Measurements from ENCODE around the gene EPN1. TPM values are rescaled to one million over a fixed set of nuclear protein-coding genes. Genes with fewer than 3 reads are reported as not detected.
A peak's percentile ranks its signal among the peaks of the same experiment; 100 is the strongest.

EPN1 gene
- 72.0 and 134 TPM in 2 replicates for polyA plus RNA-seq (2012; rRNA removed)
- polyA plus RNA-seq (2012; cell fraction: cytosol; rRNA removed) = 63.8 and 104 TPM in 2 replicates
- 83.4 and 133 TPM in 2 replicates for polyA plus RNA-seq (2012; cell fraction: nucleus; rRNA removed)

GRCh38 chr19:55674841-55675660 lies at the start of gene EPN1:
TSS of gene EPN1 (plus strand) at chr19:55675226. CDS start at chr19:55678628, 3,402 bp downstream.
- H3K4me1 ChIP-seq (ENCODE audit: control insufficient read depth in 1 of 2, insufficient read depth in 2 of 2, low read depth in 1 of 2, low read length in 1 of 2) = peaks cover 7 to 28% of the 10 kb centered on the region in 2 experiments; a peak in 3 of 4 replicates
- H3K36me3 ChIP-seq (replicated peaks in 1 of 2; ENCODE audit: control insufficient read depth in 1 of 2, insufficient read depth in 2 of 2, low read length in 1 of 2) = peaks cover 21 to 43% of the 10 kb centered on the region in 2 experiments
- 0% methylated on average over 5 of the region's 101 CpGs for WGBS (ENCODE audit: low lambda C conversion rate)
- peak within 1 kb of the TSS; percentile 97 for H3K4me2 ChIP-seq
- H3K9me3 ChIP-seq = no peaks in the 10 kb centered on the region
- peak within 1 kb of the TSS; percentile 87 for H3K9ac ChIP-seq
- H3K79me2 ChIP-seq (ENCODE audit: insufficient read depth) = peaks cover 87% of the 10 kb centered on the region
- H3F3A ChIP-seq (replicated peaks; ENCODE audit: insufficient read depth) = peaks cover 38% of the 10 kb centered on the region
- no peak within 1 kb of the TSS for H2AFZ ChIP-seq (ENCODE audit: low read depth)
- DNase-seq = peak; percentile 99
- no peaks in the 10 kb centered on the region for H3K27me3 ChIP-seq (ENCODE audit: insufficient read depth)
- CTCF ChIA-PET = interaction anchor here (0.8 kb wide), 1 partner anchor 42 kb away, joined by 3 read pairs; no protein-coding TSS in a partner anchor
- peaks cover 78% of the 10 kb centered on the region for H4K20me1 ChIP-seq (ENCODE audit: insufficient read depth)
- POLR2A ChIA-PET = no interaction called here
- H3K9me2 ChIP-seq = no peaks in the 10 kb centered on the region
- peak within 1 kb of the TSS; percentile 74 to 84 for H3K27ac ChIP-seq (ENCODE audit: low read depth in 2 of 2, low read length in 1 of 2)
- peak within 1 kb of the TSS; percentile 74 to 96 for H3K4me3 ChIP-seq (ENCODE audit: low read depth in 2 of 2, low read length in 1 of 2)
- peak; percentile 81; the same call in 1 of the 2 replicates for TF ChIP-seq SIN3A (IDR thresholded peaks at IDR 0.05; ENCODE audit: borderline replicate concordance, low read depth, low read length)
- no peak for TF ChIP-seq CTCF (IDR thresholded peaks at IDR 0.05)
- TF ChIP-seq, protein P1, sequence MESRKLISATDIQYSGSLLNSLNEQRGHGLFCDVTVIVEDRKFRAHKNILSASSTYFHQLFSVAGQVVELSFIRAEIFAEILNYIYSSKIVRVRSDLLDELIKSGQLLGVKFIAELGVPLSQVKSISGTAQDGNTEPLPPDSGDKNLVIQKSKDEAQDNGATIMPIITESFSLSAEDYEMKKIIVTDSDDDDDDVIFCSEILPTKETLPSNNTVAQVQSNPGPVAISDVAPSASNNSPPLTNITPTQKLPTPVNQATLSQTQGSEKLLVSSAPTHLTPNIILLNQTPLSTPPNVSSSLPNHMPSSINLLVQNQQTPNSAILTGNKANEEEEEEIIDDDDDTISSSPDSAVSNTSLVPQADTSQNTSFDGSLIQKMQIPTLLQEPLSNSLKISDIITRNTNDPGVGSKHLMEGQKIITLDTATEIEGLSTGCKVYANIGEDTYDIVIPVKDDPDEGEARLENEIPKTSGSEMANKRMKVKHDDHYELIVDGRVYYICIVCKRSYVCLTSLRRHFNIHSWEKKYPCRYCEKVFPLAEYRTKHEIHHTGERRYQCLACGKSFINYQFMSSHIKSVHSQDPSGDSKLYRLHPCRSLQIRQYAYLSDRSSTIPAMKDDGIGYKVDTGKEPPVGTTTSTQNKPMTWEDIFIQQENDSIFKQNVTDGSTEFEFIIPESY (IDR thresholded peaks at IDR 0.05; ENCODE audit: borderline replicate concordance, low read depth) = 0 out of 2 replicates have a peak, but pooled peaks have one; percentile 49
- TF ChIP-seq, protein P2, sequence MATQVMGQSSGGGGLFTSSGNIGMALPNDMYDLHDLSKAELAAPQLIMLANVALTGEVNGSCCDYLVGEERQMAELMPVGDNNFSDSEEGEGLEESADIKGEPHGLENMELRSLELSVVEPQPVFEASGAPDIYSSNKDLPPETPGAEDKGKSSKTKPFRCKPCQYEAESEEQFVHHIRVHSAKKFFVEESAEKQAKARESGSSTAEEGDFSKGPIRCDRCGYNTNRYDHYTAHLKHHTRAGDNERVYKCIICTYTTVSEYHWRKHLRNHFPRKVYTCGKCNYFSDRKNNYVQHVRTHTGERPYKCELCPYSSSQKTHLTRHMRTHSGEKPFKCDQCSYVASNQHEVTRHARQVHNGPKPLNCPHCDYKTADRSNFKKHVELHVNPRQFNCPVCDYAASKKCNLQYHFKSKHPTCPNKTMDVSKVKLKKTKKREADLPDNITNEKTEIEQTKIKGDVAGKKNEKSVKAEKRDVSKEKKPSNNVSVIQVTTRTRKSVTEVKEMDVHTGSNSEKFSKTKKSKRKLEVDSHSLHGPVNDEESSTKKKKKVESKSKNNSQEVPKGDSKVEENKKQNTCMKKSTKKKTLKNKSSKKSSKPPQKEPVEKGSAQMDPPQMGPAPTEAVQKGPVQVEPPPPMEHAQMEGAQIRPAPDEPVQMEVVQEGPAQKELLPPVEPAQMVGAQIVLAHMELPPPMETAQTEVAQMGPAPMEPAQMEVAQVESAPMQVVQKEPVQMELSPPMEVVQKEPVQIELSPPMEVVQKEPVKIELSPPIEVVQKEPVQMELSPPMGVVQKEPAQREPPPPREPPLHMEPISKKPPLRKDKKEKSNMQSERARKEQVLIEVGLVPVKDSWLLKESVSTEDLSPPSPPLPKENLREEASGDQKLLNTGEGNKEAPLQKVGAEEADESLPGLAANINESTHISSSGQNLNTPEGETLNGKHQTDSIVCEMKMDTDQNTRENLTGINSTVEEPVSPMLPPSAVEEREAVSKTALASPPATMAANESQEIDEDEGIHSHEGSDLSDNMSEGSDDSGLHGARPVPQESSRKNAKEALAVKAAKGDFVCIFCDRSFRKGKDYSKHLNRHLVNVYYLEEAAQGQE (IDR thresholded peaks at IDR 0.05; ENCODE audit: low read depth, low read length) = no peak
- TF ChIP-seq IRF3 (IDR thresholded peaks at IDR 0.05; ENCODE audit: low read depth, low read length) = no peak
- TF ChIP-seq NFIC (IDR thresholded peaks at IDR 0.05; ENCODE audit: borderline replicate concordance) = peak; percentile 54; the same call in 1 of the 2 replicates
- TF ChIP-seq, protein P3, sequence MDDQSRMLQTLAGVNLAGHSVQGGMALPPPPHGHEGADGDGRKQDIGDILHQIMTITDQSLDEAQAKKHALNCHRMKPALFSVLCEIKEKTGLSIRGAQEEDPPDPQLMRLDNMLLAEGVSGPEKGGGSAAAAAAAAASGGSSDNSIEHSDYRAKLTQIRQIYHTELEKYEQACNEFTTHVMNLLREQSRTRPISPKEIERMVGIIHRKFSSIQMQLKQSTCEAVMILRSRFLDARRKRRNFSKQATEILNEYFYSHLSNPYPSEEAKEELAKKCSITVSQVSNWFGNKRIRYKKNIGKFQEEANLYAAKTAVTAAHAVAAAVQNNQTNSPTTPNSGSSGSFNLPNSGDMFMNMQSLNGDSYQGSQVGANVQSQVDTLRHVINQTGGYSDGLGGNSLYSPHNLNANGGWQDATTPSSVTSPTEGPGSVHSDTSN (IDR thresholded peaks at IDR 0.05) = peak; percentile 76
- 0 out of 2 replicates have a peak, but pooled peaks have one; percentile 35 for TF ChIP-seq YY1 (IDR thresholded peaks at IDR 0.05; ENCODE audit: low read depth)
- TF ChIP-seq MEF2A (IDR thresholded peaks at IDR 0.05; ENCODE audit: borderline replicate concordance, low read depth) = no peak
- TF ChIP-seq MXI1 (IDR thresholded peaks at IDR 0.05; ENCODE audit: low read depth, low read length) = peak; percentile 59
- peak; percentile 24; the same call in 1 of the 2 replicates for TF ChIP-seq TCF12 (IDR thresholded peaks at IDR 0.05)
- TF ChIP-seq GABPA (IDR thresholded peaks at IDR 0.05; ENCODE audit: low read depth) = peak; percentile 95
- no peak for TF ChIP-seq RXRA (IDR thresholded peaks at IDR 0.05; ENCODE audit: borderline replicate concordance, low read depth)
- 0 out of 4 replicates have a peak, but pooled peaks of 1 of the 2 experiments have one; percentile 29 for TF ChIP-seq EP300 (IDR thresholded peaks at IDR 0.05; ENCODE audit: borderline replicate concordance in 1 of 2, low read depth in 1 of 2, low read length in 1 of 2)
- TF ChIP-seq, protein P4, sequence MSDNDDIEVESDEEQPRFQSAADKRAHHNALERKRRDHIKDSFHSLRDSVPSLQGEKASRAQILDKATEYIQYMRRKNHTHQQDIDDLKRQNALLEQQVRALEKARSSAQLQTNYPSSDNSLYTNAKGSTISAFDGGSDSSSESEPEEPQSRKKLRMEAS (IDR thresholded peaks at IDR 0.05; ENCODE audit: low read depth) = peak; percentile 58; the same call in 1 of the 2 replicates
- no peak for TF ChIP-seq FOXM1 (IDR thresholded peaks at IDR 0.05; ENCODE audit: low read depth)
- TF ChIP-seq USF1 (IDR thresholded peaks at IDR 0.05; ENCODE audit: borderline replicate concordance, low read depth) = peak; percentile 29; the same call in 1 of the 2 replicates
- TF ChIP-seq TAF1 (IDR thresholded peaks at IDR 0.05; ENCODE audit: borderline replicate concordance, low read depth, low read length) = peak; percentile 37; the same call in 1 of the 2 replicates
- no peak for TF ChIP-seq NRF1 (IDR thresholded peaks at IDR 0.05; ENCODE audit: low read depth, low read length)
- TF ChIP-seq SMC3 (IDR thresholded peaks at IDR 0.05; ENCODE audit: low read depth, low read length) = no peak

Data from SK-N-SH (cell line).